GM12892 (cell line): Measurements from ENCODE around the gene SH2B2.

Source experiments
- POLR2A ChIP-seq: IDR thresholded peaks from 2 replicates; pipeline ENCODE4 v1.6.1; 2011; ENCODE audit warnings: low read depth, low read length, control low read depth
- POLR2AphosphoS5 ChIP-seq: IDR thresholded peaks from 2 replicates; pipeline ENCODE4 v1.6.1; 2011; ENCODE audit warnings: low read depth, low read length, control low read depth

DNA sequence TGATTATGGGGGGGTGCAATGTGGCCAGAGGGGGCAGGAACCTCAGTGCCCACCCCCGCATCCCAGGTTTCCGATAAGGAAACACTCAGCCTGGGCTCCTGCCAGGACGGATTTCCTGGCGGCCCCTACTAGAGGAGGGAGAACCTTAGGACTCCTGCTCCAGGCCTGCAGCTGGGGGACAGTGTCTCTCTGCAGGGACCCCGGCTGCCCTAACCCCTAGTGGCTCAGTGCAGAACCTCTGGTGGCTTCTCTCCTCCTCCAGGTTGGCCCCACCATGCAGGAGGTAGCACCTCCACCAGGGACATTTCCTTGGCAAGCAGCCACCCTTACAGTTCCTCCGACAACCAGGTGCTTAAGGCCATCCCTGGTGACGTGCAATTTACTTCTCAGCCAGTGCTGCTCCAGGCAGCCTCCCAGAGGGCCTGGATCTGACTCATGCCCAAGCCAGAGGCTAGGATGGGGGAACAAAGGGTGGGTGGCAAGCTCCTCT is 31.9 kb downstream of the SH2B2 start:
- TF ChIP-seq POLR2AphosphoS5 = no peak
- TF ChIP-seq POLR2A = no peak
